Naive thymus-derived CD4-positive, alpha-beta T cell (primary cell): ENCODE measurements around the gene QKI. TPM values are rescaled to one million over a fixed set of nuclear protein-coding genes. Genes with fewer than 3 reads are reported as not detected.

Source experiments
- ATAC-seq: fragments of 150-1000 bp; cut with Tn5 transposase; 2 replicates; pipeline ENCODE4 v1.10.0; 2021; ENCODE audit warnings: mild to moderate bottlenecking, moderate library complexity
- CTCF ChIA-PET: fragments of 350-600 bp; sonication (Branson Sonifier 250); formaldehyde crosslinking; loops from one replicate; lab custom pipeline; 2021; ENCODE audit warnings: antibody characterized with exemption; lab: Charles Lee
- POLR2A ChIA-PET: fragments of 350-600 bp; sonication (Branson Sonifier 250); formaldehyde crosslinking; loops from one replicate; lab custom pipeline; 2021; ENCODE audit warnings: antibody characterized with exemption, inconsistent platforms; lab: Charles Lee
- DNase-seq, 9 donors: peaks; one replicate each; pipeline versions ENCODE4 v3.0.0 to v3.0.0-alpha.2; 2020 to 2022; ENCODE audit warnings: mixed read lengths in 1 of 9
- H3K27ac ChIP-seq: one replicate; pipeline ENCODE4 v1.7.0; 2013; ENCODE audit warnings: mild to moderate bottlenecking, low read depth, low read length, moderate library complexity
- H3K27me3 ChIP-seq, 2 donors: one replicate each; pipeline ENCODE4 v1.7.0; 2013; ENCODE audit warnings: low read length in 2 of 2, mild to moderate bottlenecking in 2 of 2, moderate library complexity in 2 of 2; ENCODE audit not compliant: control insufficient read depth in 2 of 2, insufficient read depth in 2 of 2
- H3K36me3 ChIP-seq, 3 experiments: 1 replicate in 2 of 3; 2 replicates in 1 of 3; pipeline ENCODE4 v1.7.0; 2013; ENCODE audit warnings: low read length in 3 of 3, mild to moderate bottlenecking in 3 of 3, moderate library complexity in 1 of 3; ENCODE audit not compliant: insufficient read depth in 3 of 3, control insufficient read depth in 2 of 3
- H3K4me1 ChIP-seq, 2 donors: one replicate each; pipeline ENCODE4 v1.7.0; 2013; ENCODE audit warnings: low read length in 2 of 2, mild to moderate bottlenecking in 2 of 2, moderate library complexity in 1 of 2; ENCODE audit not compliant: control insufficient read depth in 2 of 2, insufficient read depth in 2 of 2
- H3K4me3 ChIP-seq: 2 replicates; pipeline ENCODE4 v1.7.0; 2013; ENCODE audit warnings: mild to moderate bottlenecking, low read length
- H3K9me3 ChIP-seq, 3 experiments: 1 replicate in 2 of 3; 2 replicates in 1 of 3; pipeline ENCODE4 v1.7.0; 2013; ENCODE audit warnings: low read length in 3 of 3; ENCODE audit not compliant: control insufficient read depth in 2 of 3
- H3K27ac Mint-ChIP-seq, 9 donors: one replicate each; pipeline ENCODE4 v1.8.0; 2020 to 2022; ENCODE audit warnings: mixed read lengths in 9 of 9, mild to moderate bottlenecking in 8 of 9, moderate library complexity in 5 of 9, inconsistent platforms in 2 of 9
- H3K27me3 Mint-ChIP-seq, 5 donors: one replicate each; pipeline ENCODE4 v1.8.0; 2021 to 2022; ENCODE audit warnings: mixed read lengths in 5 of 5, mild to moderate bottlenecking in 1 of 5
- H3K36me3 Mint-ChIP-seq, 5 donors: one replicate each; pipeline ENCODE4 v1.8.0; 2020 to 2022; ENCODE audit warnings: mixed read lengths in 5 of 5, mild to moderate bottlenecking in 3 of 5, inconsistent platforms in 1 of 5
- H3K4me1 Mint-ChIP-seq, 7 donors: one replicate each; pipeline ENCODE4 v1.8.0; 2020 to 2022; ENCODE audit warnings: mixed read lengths in 7 of 7, mild to moderate bottlenecking in 3 of 7, inconsistent platforms in 1 of 7
- H3K4me3 Mint-ChIP-seq, 10 donors: one replicate each; pipeline ENCODE4 v1.8.0; 2020 to 2022; ENCODE audit warnings: mild to moderate bottlenecking in 10 of 10, mixed read lengths in 10 of 10, moderate library complexity in 6 of 10, inconsistent platforms in 2 of 10
- H3K9me3 Mint-ChIP-seq, 11 donors: one replicate each; pipeline ENCODE4 v1.8.0; 2020 to 2022; ENCODE audit warnings: mixed read lengths in 11 of 11, mild to moderate bottlenecking in 4 of 11, inconsistent platforms in 1 of 11, moderate library complexity in 1 of 11
- intact Hi-C, 2 donors: fragments of 100-400 bp; cut with micrococcal nuclease; formaldehyde crosslinking; loops; one replicate each; pipeline ENCODE4 v1.15.1; 2023
- polyA plus RNA-seq, 2 donors: library from polyadenylated mRNA; unstranded; fragments of 300-500 nt; fragmentation: Illumina TruSeq; gene quantifications; one replicate each; pipeline ENCODE4 v1.2.3, GENCODE V29; 2021
- total RNA-seq, 6 experiments: library from RNA in 5 of 6; stranded (reverse) in 5 of 6; gene quantifications; 1 replicate in 5 of 6; 2 replicates in 1 of 6; pipeline ENCODE4 v1.2.3 and lab custom pipeline; 2021 to 2026

The QKI gene
- total and polyA plus RNA-seq, 7 experiments from 2014 or later = 15.0 to 147 (median 72.5) TPM

- ATAC-seq (no peak), DNase-seq (no peak)
- H3K36me3 ChIP-seq = no peaks in the 10 kb centered on the region
- intact Hi-C loops = no loop called here
- H3K27ac ChIP-seq = no peak overlapping the region
- H3K27ac Mint-ChIP-seq = no peak overlapping the region
- H3K27me3 Mint-ChIP-seq = peaks cover 0 to 12% (median 4%) of the 10 kb centered on the region in 5 donors
- no peaks in the 10 kb centered on the region for H3K9me3 Mint-ChIP-seq
- no peaks in the 10 kb centered on the region for H3K27me3 ChIP-seq
- no peak overlapping the region for H3K4me3 Mint-ChIP-seq
- H3K9me3 ChIP-seq = no peaks in the 10 kb centered on the region
- CTCF ChIA-PET = no interaction called here
- H3K4me3 ChIP-seq = no peak overlapping the region
- no peaks in the 10 kb centered on the region for H3K36me3 Mint-ChIP-seq
- POLR2A ChIA-PET = no interaction called here
- peaks cover 0 to 5% (median 0%) of the 10 kb centered on the region in 7 donors for H3K4me1 Mint-ChIP-seq
- H3K4me1 ChIP-seq = no peaks in the 10 kb centered on the region
Measured at GRCh38 chr6:163613025-163613424, 198.5 kb downstream of the QKI start.

GRCh38 chr6:163613668-163614067 lies 199.2 kb downstream of the QKI start:
- ATAC-seq (no peak), DNase-seq (no peak)
- intact Hi-C loops = no loop called here
- H3K4me3 Mint-ChIP-seq = no peak overlapping the region
- peaks cover 0 to 2% (median 0%) of the 10 kb centered on the region in 11 donors for H3K9me3 Mint-ChIP-seq
- Histone ChIP-seq H3K4me1 (no peaks in the 10 kb centered on the region), H3K4me3 (no peak overlapping the region), H3K9me3 (no peaks in the 10 kb centered on the region), H3K27me3 (no peaks in the 10 kb centered on the region), H3K36me3 (no peaks in the 10 kb centered on the region), H3K27ac (no peak overlapping the region)
- POLR2A ChIA-PET = no interaction called here
- no peaks in the 10 kb centered on the region for H3K4me1 Mint-ChIP-seq
- CTCF ChIA-PET = no interaction called here
- H3K36me3 Mint-ChIP-seq = no peaks in the 10 kb centered on the region
- H3K27me3 Mint-ChIP-seq = peaks cover 0 to 7% (median 4%) of the 10 kb centered on the region in 5 donors
- no peak overlapping the region for H3K27ac Mint-ChIP-seq

- Mint-ChIP-seq H3K4me1 (no peaks in the 10 kb centered on the region), H3K4me3 (no peak overlapping the region), H3K27me3 (peaks cover 0 to 7% (median 4%) of the 10 kb centered on the region in 5 donors), H3K27ac (no peak overlapping the region), H3K9me3 (peaks cover 0 to 2% (median 0%) of the 10 kb centered on the region in 11 donors), H3K36me3 (no peaks in the 10 kb centered on the region)
- Histone ChIP-seq H3K36me3 (no peaks in the 10 kb centered on the region), H3K4me3 (no peak overlapping the region), H3K27me3 (no peaks in the 10 kb centered on the region), H3K9me3 (no peaks in the 10 kb centered on the region), H3K27ac (no peak overlapping the region), H3K4me1 (no peaks in the 10 kb centered on the region)
- ChIA-PET CTCF (no interaction called here), POLR2A (no interaction called here)
- intact Hi-C loops = no loop called here
- ATAC-seq (no peak), DNase-seq (no peak)
Measured at GRCh38 chr6:163616452-163616851, 201.9 kb downstream of the QKI start.

- H3K4me1 Mint-ChIP-seq = no peaks in the 10 kb centered on the region
- Histone ChIP-seq H3K9me3 (no peaks in the 10 kb centered on the region), H3K4me1 (no peaks in the 10 kb centered on the region), H3K4me3 (no peak overlapping the region), H3K36me3 (no peaks in the 10 kb centered on the region), H3K27ac (no peak overlapping the region), H3K27me3 (no peaks in the 10 kb centered on the region)
- H3K9me3 Mint-ChIP-seq = peaks cover 0 to 2% (median 0%) of the 10 kb centered on the region in 11 donors
- H3K27me3 Mint-ChIP-seq = peaks cover 0 to 7% (median 4%) of the 10 kb centered on the region in 5 donors
- H3K4me3 Mint-ChIP-seq = no peak overlapping the region
- no peak overlapping the region for H3K27ac Mint-ChIP-seq
- ChIA-PET CTCF (no interaction called here), POLR2A (no interaction called here)
- H3K36me3 Mint-ChIP-seq = no peaks in the 10 kb centered on the region
- no peak for DNase-seq
- ATAC-seq = no peak
- intact Hi-C loops = no loop called here
Measured at GRCh38 chr6:163617549-163617948, 203.0 kb downstream of the QKI start.

- no peak for DNase-seq
- Histone ChIP-seq H3K27me3 (no peaks in the 10 kb centered on the region), H3K36me3 (no peaks in the 10 kb centered on the region), H3K9me3 (no peaks in the 10 kb centered on the region), H3K4me3 (no peak overlapping the region), H3K27ac (no peak overlapping the region), H3K4me1 (no peaks in the 10 kb centered on the region)
- Mint-ChIP-seq H3K4me1 (no peaks in the 10 kb centered on the region), H3K27me3 (no peaks in the 10 kb centered on the region), H3K9me3 (peaks cover 0 to 4% (median 0%) of the 10 kb centered on the region in 11 donors), H3K27ac (no peak overlapping the region), H3K4me3 (no peak overlapping the region), H3K36me3 (no peaks in the 10 kb centered on the region)
- intact Hi-C loops = no loop called here
- no peak for ATAC-seq
- CTCF ChIA-PET = no interaction called here
- POLR2A ChIA-PET = no interaction called here
Measured at GRCh38 chr6:163620101-163620500, 205.6 kb downstream of the QKI start.

GRCh38 chr6:163620670-163621330 lies 206.3 kb downstream of the QKI start:
- Histone ChIP-seq H3K27me3 (no peaks in the 10 kb centered on the region), H3K27ac (no peak overlapping the region), H3K9me3 (no peaks in the 10 kb centered on the region), H3K4me3 (no peak overlapping the region), H3K36me3 (no peaks in the 10 kb centered on the region), H3K4me1 (no peaks in the 10 kb centered on the region)
- DNase-seq (no peak), ATAC-seq (no peak)
- no peak overlapping the region for H3K4me3 Mint-ChIP-seq
- no peaks in the 10 kb centered on the region for H3K4me1 Mint-ChIP-seq
- no peaks in the 10 kb centered on the region for H3K36me3 Mint-ChIP-seq
- H3K9me3 Mint-ChIP-seq = peaks cover 0 to 4% (median 0%) of the 10 kb centered on the region in 11 donors
- CTCF ChIA-PET = no interaction called here
- intact Hi-C loops = no loop called here
- POLR2A ChIA-PET = no interaction called here
- H3K27ac Mint-ChIP-seq = no peak overlapping the region
- no peaks in the 10 kb centered on the region for H3K27me3 Mint-ChIP-seq

- CTCF ChIA-PET = no interaction called here
- DNase-seq (no peak), ATAC-seq (no peak)
- Histone ChIP-seq H3K4me3 (no peak overlapping the region), H3K9me3 (no peaks in the 10 kb centered on the region), H3K4me1 (no peaks in the 10 kb centered on the region), H3K27ac (no peak overlapping the region), H3K27me3 (no peaks in the 10 kb centered on the region), H3K36me3 (no peaks in the 10 kb centered on the region)
- no peaks in the 10 kb centered on the region for H3K36me3 Mint-ChIP-seq
- POLR2A ChIA-PET = no interaction called here
- no peaks in the 10 kb centered on the region for H3K4me1 Mint-ChIP-seq
- peaks cover 7 to 15% (median 11%) of the 10 kb centered on the region in 5 donors for H3K27me3 Mint-ChIP-seq
- no peak overlapping the region for H3K27ac Mint-ChIP-seq
- intact Hi-C loops = no loop called here
- H3K4me3 Mint-ChIP-seq = no peak overlapping the region
- peaks cover 0 to 4% (median 0%) of the 10 kb centered on the region in 11 donors for H3K9me3 Mint-ChIP-seq
Measured at GRCh38 chr6:163625265-163625664, 210.7 kb downstream of the QKI start.
